AG04450 (cell line): ENCODE results near the gene SCARB2. TPM values are rescaled to one million over a fixed set of nuclear protein-coding genes. Genes with fewer than 3 reads are reported as not detected.
A peak's percentile ranks its signal among the peaks of the same experiment; 100 is the strongest.

Experiments
- CTCF ChIA-PET: fragments of 300-600, 350-600 bp; formaldehyde crosslinking; extraction: SDS; loops from one replicate; lab custom pipeline; 2022; ENCODE audit warnings: antibody characterized with exemption, inconsistent platforms; lab: Charles Lee
- POLR2A ChIA-PET: fragments of 350-600 bp; formaldehyde crosslinking; extraction: SDS; loops from one replicate; lab custom pipeline; 2021; ENCODE audit warnings: antibody characterized with exemption, inconsistent platforms; lab: Yijun Ruan, JAX
- DNase-seq: peaks from one replicate; pipeline ENCODE4 v3.0.0-alpha.2; 2011; ENCODE audit warnings: low read depth, low spot score
- H3K27ac ChIP-seq: one replicate; pipeline ENCODE4 v1.5.1; 2012; ENCODE audit warnings: low read depth, low read length, control low read depth
- H3K27me3 ChIP-seq: one replicate; pipeline ENCODE4 v1.6.0; 2012; ENCODE audit warnings: low read length; ENCODE audit not compliant: control insufficient read depth, insufficient read depth
- H3K4me3 ChIP-seq: 2 replicates; pipeline ENCODE4 v1.5.1; 2011; ENCODE audit warnings: mild to moderate bottlenecking, low read depth, low read length, control low read depth
- H3K9me3 ChIP-seq: 2 replicates; pipeline ENCODE4 v1.5.1; 2012; ENCODE audit warnings: low read length; ENCODE audit not compliant: control insufficient read depth, insufficient read depth
- polyA minus RNA-seq: library from RNA; depleted of rRNA, polyadenylated mRNA; stranded (reverse); fragments of >200 nt; gene quantifications from 2 replicates; pipeline ENCODE4 v1.2.3, GENCODE V29; 2011; rRNA and poly(A)+ RNA removed
- polyA plus RNA-seq: library from polyadenylated mRNA; depleted of rRNA; stranded (reverse); fragments of >200 nt; gene quantifications from 2 replicates; pipeline ENCODE4 v1.2.3, GENCODE V29; 2011; rRNA removed
- TF ChIP-seq, protein P1 (sequence below): IDR thresholded peaks from 2 replicates; pipeline ENCODE4 v1.5.1; 2011; ENCODE audit warnings: low read depth, low read length, control low read depth, inconsistent platforms

SCARB2 gene
- polyA plus RNA-seq (152 and 161 TPM in 2 replicates), polyA minus RNA-seq (152 and 164 TPM in 2 replicates)

GRCh38 chr4:76213415-76214176, at the start of gene SCARB2:
Gene SCARB2 (minus strand): TSS chr4:76213824. CDS start chr4:76213543, 281 bp downstream.
- ChIA-PET POLR2A (interaction anchor here (1.0 to 1.4 kb wide), 2 partner anchors 14 to 15 kb away, joined by 3 to 6 read pairs; no protein-coding TSS in a partner anchor), CTCF (interaction anchor here (0.7 to 7.4 kb wide), 2 partner anchors 34 to 42 kb away, joined by 3 to 55 read pairs; no protein-coding TSS in a partner anchor)
- no peaks in the 10 kb centered on the region; the same call in 1 of the 2 replicates for H3K9me3 ChIP-seq
- H3K27ac ChIP-seq, result peak within 1 kb of the TSS; percentile 93
- TF ChIP-seq, protein P1, sequence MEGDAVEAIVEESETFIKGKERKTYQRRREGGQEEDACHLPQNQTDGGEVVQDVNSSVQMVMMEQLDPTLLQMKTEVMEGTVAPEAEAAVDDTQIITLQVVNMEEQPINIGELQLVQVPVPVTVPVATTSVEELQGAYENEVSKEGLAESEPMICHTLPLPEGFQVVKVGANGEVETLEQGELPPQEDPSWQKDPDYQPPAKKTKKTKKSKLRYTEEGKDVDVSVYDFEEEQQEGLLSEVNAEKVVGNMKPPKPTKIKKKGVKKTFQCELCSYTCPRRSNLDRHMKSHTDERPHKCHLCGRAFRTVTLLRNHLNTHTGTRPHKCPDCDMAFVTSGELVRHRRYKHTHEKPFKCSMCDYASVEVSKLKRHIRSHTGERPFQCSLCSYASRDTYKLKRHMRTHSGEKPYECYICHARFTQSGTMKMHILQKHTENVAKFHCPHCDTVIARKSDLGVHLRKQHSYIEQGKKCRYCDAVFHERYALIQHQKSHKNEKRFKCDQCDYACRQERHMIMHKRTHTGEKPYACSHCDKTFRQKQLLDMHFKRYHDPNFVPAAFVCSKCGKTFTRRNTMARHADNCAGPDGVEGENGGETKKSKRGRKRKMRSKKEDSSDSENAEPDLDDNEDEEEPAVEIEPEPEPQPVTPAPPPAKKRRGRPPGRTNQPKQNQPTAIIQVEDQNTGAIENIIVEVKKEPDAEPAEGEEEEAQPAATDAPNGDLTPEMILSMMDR, result no peak
- peak; percentile 38 for DNase-seq
- H3K27me3 ChIP-seq, result no peaks in the 10 kb centered on the region
- peak within 1 kb of the TSS; percentile 88 for H3K4me3 ChIP-seq

GRCh38 chr4:76260571-76260970, 46.9 kb upstream of the SCARB2 start:
- no peak overlapping the region for H3K4me3 ChIP-seq
- no peak for DNase-seq
- CTCF ChIA-PET, result no interaction called here
- POLR2A ChIA-PET, result no interaction called here
- TF ChIP-seq, protein P1, result no peak
- no peak overlapping the region for H3K27ac ChIP-seq
- peaks cover 27% of the 10 kb centered on the region for H3K27me3 ChIP-seq
- H3K9me3 ChIP-seq, result no peaks in the 10 kb centered on the region

DNA sequence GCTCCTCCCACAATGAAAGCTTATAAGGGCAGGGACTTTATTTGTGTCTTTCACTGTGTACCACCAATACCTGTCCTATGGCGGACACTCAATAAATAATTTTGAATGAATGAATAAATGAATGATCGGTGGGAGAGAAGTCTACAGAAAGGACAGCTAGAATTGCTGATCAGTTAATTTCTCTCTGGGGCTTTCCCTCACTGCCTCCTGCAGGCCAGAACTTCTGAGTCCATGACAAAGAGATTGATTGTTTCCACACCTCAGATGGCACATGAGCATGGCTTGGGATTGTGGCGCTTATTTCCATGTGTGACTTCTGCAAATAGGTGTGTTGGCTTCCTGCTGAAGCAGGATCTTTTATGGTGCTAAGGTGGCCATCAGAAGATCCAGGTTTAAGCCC, 44.2 kb upstream of the SCARB2 start:
- DNase-seq, result no peak
- Histone ChIP-seq H3K9me3 (no peaks in the 10 kb centered on the region), H3K27me3 (peaks cover 43% of the 10 kb centered on the region), H3K4me3 (no peak overlapping the region), H3K27ac (no peak overlapping the region)
- ChIA-PET CTCF (no interaction called here), POLR2A (no interaction called here)
- TF ChIP-seq, protein P1, result no peak

GRCh38 chr4:76256968-76257367, 43.3 kb upstream of the SCARB2 start:
- DNase-seq, result no peak
- no peak overlapping the region for H3K27ac ChIP-seq
- H3K27me3 ChIP-seq, result peaks cover 49% of the 10 kb centered on the region
- POLR2A ChIA-PET, result no interaction called here
- TF ChIP-seq, protein P1, result no peak
- H3K4me3 ChIP-seq, result no peak overlapping the region
- peaks cover 2% of the 10 kb centered on the region; the same call in 1 of the 2 replicates for H3K9me3 ChIP-seq
- CTCF ChIA-PET, result interaction anchor here (0.9 kb wide), 1 partner anchor 78 kb away, joined by 3 read pairs; no protein-coding TSS in a partner anchor

GRCh38 chr4:76256032-76256431, 42.4 kb upstream of the SCARB2 start:
- peaks cover 4% of the 10 kb centered on the region; the same call in 1 of the 2 replicates for H3K9me3 ChIP-seq
- H3K4me3 ChIP-seq, result no peak overlapping the region
- DNase-seq, result no peak
- TF ChIP-seq, protein P1, result no peak
- H3K27ac ChIP-seq, result no peak overlapping the region
- ChIA-PET CTCF (interaction anchor here (0.9 to 1.0 kb wide), 2 partner anchors 43 to 77 kb away, joined by 3 read pairs; partner anchors contain the start of gene SCARB2), POLR2A (no interaction called here)
- peaks cover 52% of the 10 kb centered on the region for H3K27me3 ChIP-seq
